ENCODE measurements around the gene RTN4RL1. TPM values are rescaled to one million over a fixed set of nuclear protein-coding genes. Genes with fewer than 3 reads are reported as not detected.

RTN4RL1 gene, protein sequence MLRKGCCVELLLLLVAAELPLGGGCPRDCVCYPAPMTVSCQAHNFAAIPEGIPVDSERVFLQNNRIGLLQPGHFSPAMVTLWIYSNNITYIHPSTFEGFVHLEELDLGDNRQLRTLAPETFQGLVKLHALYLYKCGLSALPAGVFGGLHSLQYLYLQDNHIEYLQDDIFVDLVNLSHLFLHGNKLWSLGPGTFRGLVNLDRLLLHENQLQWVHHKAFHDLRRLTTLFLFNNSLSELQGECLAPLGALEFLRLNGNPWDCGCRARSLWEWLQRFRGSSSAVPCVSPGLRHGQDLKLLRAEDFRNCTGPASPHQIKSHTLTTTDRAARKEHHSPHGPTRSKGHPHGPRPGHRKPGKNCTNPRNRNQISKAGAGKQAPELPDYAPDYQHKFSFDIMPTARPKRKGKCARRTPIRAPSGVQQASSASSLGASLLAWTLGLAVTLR
- 1 to 10 TPM in 5 of 7 donors, under 1 TPM in 1, not detected in 1; 0.92 to 4.1 (median 1.9) TPM for total RNA-seq
- polyA plus RNA-seq = under 1 TPM; 0.30 to 0.42 TPM
- long read RNA-seq, donor 1, partial matches to known transcripts = 0 of 2 reads
- long read RNA-seq, donor 1, other reads (novel, unspliced or antisense) = 2 of 2 reads
- long read RNA-seq, donor 2 = 0 reads
- long read RNA-seq, donor 3, transcript RTN4RL1-201 (2 exons, 3,625 nt) = major isoform, 5 of 12 reads
- long read RNA-seq, donor 3, partial matches to known transcripts = 0 of 12 reads
- long read RNA-seq, donor 3, other reads (novel, unspliced or antisense) = 7 of 12 reads

DNA sequence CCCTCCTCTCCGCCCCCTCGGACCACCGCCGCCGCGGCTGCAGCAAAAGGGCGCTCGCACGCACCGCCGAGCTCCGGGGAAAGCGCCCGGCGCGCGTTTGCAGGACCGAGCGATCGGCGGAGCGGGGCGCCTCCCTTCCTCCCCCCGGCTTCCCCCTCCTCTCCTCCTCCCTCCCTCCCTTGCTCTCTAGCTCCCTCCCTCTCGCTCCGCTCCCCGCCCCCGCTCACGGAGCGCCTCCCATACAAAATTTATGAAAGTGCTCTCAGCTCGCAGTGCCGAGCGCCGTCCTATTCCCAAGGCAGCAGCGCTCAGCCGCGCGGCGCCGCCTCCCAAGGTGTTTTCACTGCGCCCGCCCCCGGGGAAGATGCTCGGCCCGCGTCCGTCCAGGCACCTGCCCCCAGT, at the start of gene RTN4RL1:
Gene RTN4RL1, minus strand, starts transcription at position 115 of the 402 bp plus-strand sequence. CDS start 469 bp downstream, outside the sequence.
- Histone ChIP-seq H3K4me3 (peak within 1 kb of the TSS; percentile 30), H3K9me3 (no peaks in the 10 kb centered on the region), H3K4me1 (ENCODE audit: insufficient read depth) (peaks cover 4% of the 10 kb centered on the region), H3K27ac (no peak within 1 kb of the TSS), H3K36me3 (no peaks in the 10 kb centered on the region), H3K27me3 (no peaks in the 10 kb centered on the region)
- DNase-seq = peak; percentile 58 to 76 (median 68)
- 1% methylated on average over 45 to 47 of the region's 47 CpGs for WGBS, 3 donors
- intact Hi-C loops (cut with DNase I) = loop anchor here in 3 of 4 donors (2.0 to 10.0 kb wide), 4 partner anchors 116 to 370 kb away; partner anchors contain the start of gene TLCD2 (in 1 of the 3)
- TF ChIP-seq POLR2A (IDR thresholded peaks at IDR 0.05) = no peak
- no peak for TF ChIP-seq EP300 (IDR thresholded peaks at IDR 0.05)
- TF ChIP-seq, protein P1, sequence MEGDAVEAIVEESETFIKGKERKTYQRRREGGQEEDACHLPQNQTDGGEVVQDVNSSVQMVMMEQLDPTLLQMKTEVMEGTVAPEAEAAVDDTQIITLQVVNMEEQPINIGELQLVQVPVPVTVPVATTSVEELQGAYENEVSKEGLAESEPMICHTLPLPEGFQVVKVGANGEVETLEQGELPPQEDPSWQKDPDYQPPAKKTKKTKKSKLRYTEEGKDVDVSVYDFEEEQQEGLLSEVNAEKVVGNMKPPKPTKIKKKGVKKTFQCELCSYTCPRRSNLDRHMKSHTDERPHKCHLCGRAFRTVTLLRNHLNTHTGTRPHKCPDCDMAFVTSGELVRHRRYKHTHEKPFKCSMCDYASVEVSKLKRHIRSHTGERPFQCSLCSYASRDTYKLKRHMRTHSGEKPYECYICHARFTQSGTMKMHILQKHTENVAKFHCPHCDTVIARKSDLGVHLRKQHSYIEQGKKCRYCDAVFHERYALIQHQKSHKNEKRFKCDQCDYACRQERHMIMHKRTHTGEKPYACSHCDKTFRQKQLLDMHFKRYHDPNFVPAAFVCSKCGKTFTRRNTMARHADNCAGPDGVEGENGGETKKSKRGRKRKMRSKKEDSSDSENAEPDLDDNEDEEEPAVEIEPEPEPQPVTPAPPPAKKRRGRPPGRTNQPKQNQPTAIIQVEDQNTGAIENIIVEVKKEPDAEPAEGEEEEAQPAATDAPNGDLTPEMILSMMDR (IDR thresholded peaks at IDR 0.05) = no peak

DNA sequence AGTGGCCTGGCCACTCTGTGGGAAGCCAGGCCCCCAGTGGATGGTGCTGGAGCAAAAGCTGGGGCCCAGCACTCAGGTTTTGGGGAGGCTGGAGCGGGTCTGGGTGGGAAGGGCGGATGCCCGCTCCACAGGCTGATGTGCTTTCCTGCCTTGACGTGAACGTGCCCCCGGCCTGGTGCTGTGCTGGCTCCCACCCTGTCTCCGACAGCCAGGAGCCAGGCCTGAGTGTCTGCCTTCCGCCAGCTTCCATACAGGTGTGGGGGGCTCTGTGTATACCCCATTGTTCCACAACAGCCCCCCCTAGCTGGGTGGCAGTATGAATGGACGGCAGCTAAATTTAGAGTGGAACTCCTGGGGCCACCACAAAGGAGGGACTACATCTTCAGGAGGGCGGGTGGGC, 49.8 kb upstream of the RTN4RL1 start:
- H3K36me3 ChIP-seq = no peaks in the 10 kb centered on the region
- H3K27ac ChIP-seq = peak overlapping the region in 1 of 2 donors; percentile 78
- no peak for DNase-seq
- H3K4me1 ChIP-seq (ENCODE audit: insufficient read depth) = peaks cover 24% of the 10 kb centered on the region
- TF ChIP-seq POLR2A (IDR thresholded peaks at IDR 0.05) (no peak), EP300 (IDR thresholded peaks at IDR 0.05) (no peak)
- TF ChIP-seq, protein P1 (IDR thresholded peaks at IDR 0.05) = no peak
- intact Hi-C loops (cut with DNase I) = no loop called here
- H3K9me3 ChIP-seq = no peaks in the 10 kb centered on the region
- H3K27me3 ChIP-seq = no peaks in the 10 kb centered on the region
- WGBS, 3 donors = 80 to 89% (median 83%) methylated on average over 10 of the region's 10 CpGs
- no peak overlapping the region for H3K4me3 ChIP-seq

DNA sequence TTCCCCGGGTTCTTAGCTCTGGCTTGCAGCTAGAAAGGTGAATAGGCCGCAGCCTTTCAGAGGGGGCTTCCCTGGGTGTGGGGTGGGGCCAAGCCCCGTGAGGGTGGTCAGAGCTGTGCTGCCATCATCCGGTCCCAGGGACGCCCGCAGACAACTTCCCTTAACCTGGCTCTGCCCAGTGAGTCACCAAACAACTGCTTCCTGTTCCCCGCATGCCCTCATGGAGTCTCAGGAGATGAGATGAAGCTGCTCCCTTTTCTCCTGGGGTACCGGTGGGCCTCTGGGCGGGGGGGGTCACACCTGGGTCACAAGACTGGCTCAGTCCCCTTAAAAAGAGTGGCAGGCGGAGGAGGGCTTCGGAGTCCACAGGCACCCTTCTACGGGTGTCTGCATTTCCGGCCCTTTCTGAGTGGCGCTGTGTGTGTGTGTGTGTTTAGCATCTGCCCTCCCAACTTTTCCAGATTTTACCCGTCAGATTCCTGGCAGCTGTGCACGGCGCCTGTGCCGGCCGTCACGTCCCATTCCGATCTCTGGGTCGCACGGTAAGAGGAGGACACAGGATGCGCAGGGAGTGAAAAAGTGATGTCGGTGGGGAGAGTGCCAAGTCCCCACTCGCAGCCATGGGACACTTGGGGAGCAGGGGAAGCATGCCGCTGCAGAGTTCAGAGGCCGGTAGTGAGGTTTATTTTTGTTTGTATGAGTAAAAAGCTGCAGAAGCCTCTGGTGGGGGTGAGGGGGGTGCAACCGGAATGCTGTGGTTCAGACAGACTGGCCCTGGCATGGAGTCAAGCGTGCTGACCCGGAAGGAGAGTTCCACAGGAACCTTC, 46.5 kb upstream of the RTN4RL1 start:
- H3K27me3 ChIP-seq = no peaks in the 10 kb centered on the region
- H3K27ac ChIP-seq = peak overlapping the region; percentile 75 to 76
- no peak overlapping the region for H3K4me3 ChIP-seq
- 21 to 29% (median 23%) methylated on average over 30 to 31 of the region's 31 CpGs for WGBS, 3 donors
- H3K4me1 ChIP-seq (ENCODE audit: insufficient read depth) = peaks cover 42% of the 10 kb centered on the region
- peak; percentile 64 to 81 (median 67) for DNase-seq
- intact Hi-C loops (cut with DNase I) = no loop called here
- TF ChIP-seq, protein P1 (IDR thresholded peaks at IDR 0.05) = no peak
- peak; percentile 34 for TF ChIP-seq EP300 (IDR thresholded peaks at IDR 0.05)
- no peaks in the 10 kb centered on the region for H3K9me3 ChIP-seq
- no peaks in the 10 kb centered on the region for H3K36me3 ChIP-seq

DNA sequence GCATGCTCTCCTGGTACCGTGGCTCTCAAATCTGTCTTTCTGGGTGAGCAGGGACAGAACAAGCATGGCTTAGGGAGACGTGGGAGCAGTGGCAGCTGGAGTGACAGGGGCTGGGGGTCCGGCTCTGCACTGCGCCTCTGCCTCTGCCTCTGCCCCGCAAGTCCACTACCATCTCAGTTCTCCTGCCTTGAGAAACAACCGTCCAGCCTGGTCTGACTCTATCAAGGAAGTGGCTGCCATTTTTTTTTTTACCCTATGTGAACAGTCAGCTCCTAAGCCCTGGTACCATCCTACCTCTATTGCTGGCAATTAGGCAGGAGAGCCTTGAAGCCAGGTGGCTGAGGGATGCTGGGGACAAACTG, 45.9 kb upstream of the RTN4RL1 start:
- no peaks in the 10 kb centered on the region for H3K9me3 ChIP-seq
- no peaks in the 10 kb centered on the region for H3K36me3 ChIP-seq
- peaks cover 43% of the 10 kb centered on the region for H3K4me1 ChIP-seq (ENCODE audit: insufficient read depth)
- 87 to 96% (median 92%) methylated on average over 6 of the region's 6 CpGs for WGBS, 3 donors
- no peak for DNase-seq
- no peak overlapping the region for H3K4me3 ChIP-seq
- intact Hi-C loops (cut with DNase I) = no loop called here
- H3K27me3 ChIP-seq = no peaks in the 10 kb centered on the region
- H3K27ac ChIP-seq = peak overlapping the region; percentile 75 to 76
- no peak for TF ChIP-seq EP300 (IDR thresholded peaks at IDR 0.05)
- TF ChIP-seq, protein P1 (IDR thresholded peaks at IDR 0.05) = no peak
- TF ChIP-seq POLR2A (IDR thresholded peaks at IDR 0.05) = no peak
